ENCODE results near the gene FGFRL1.
"Not testable (repeated sequence)": the region's sequence is repeated elsewhere in the genome, so short reads cannot be mapped to it uniquely, and the experiment has no call there.

FGFRL1 gene

GRCh38 chr4:1049591-1049905 lies 38.1 kb downstream of the FGFRL1 start:
- no peak overlapping the region for H3K4me3 ChIP-seq (ENCODE audit: low read depth, low read length)
- ChIA-PET CTCF (no interaction called here), POLR2A (no interaction called here)
- no peak for TF ChIP-seq CTCF (IDR thresholded peaks at IDR 0.05; ENCODE audit: insufficient read depth, low read length, missing control alignments)
- DNase-seq (ENCODE audit: low read depth, low spot score): no peak

DNA sequence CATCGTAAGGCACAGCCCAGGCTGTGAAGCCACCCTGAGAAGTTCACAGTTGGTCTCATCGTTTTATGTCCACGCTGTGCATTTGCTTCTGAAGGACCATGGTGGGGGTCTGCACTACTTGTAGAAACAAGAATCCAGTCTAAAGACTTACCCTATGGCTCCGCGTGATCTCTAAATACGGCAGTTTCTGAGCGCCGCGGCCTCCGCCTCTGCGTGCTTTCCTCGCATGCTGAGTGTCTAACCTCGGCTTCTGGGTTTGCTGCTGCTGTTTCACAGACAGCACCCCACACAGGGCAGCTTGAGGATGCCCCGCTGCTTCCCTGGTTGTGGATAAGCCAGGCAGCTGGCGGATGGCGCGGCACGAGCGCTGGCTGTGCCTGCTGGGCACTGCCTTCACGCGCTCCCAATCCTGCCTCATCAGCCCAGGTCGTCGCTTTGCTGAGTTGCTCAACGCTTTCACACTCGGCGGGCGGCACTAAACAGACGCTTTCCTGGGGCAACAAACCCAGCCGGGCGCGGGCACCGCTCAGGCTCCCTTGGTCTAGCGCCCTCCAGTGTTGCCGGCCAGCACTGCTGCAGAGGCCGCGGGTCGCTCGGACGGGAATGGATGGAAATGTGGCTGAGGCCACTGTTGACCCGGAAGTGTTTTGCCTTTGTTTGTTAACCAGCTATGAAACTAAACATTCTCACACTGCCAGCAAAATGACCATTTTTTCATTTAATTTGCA lies 39.2 kb downstream of the FGFRL1 start:
- no peak for TF ChIP-seq CTCF (IDR thresholded peaks at IDR 0.05; ENCODE audit: insufficient read depth, low read length, missing control alignments)
- CTCF ChIA-PET: interaction anchor here (1.0 kb wide), 1 partner anchor 23 kb away, joined by 3 read pairs; no protein-coding TSS in a partner anchor
- DNase-seq (ENCODE audit: low read depth, low spot score): no peak
- POLR2A ChIA-PET: no interaction called here
- H3K4me3 ChIP-seq (ENCODE audit: low read depth, low read length): no peak overlapping the region

DNA sequence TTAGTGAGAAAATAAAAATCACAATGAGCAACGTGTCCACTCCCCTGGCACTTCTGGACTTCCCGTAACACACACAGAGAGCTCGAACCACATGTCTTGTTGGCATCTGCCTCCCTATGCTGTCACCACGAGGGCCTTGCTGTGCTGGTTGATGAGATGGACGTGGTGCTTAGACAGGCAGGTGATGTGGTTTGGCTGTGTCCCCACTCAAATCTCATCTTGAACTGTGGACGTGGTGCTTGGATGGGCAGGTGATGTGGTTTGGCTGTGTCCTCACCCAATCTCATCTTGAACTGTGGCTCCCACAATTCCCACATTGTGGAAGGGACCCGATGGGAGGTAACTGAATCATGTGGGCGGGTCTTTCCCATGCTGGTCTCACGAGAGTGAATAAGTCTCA lies 40.0 kb downstream of the FGFRL1 start:
- ChIA-PET POLR2A (no interaction called here), CTCF (interaction anchor here (1.0 kb wide), 1 partner anchor 22 kb away, joined by 3 read pairs; no protein-coding TSS in a partner anchor)
- no peak overlapping the region for H3K4me3 ChIP-seq (ENCODE audit: low read depth, low read length)
- no peak for TF ChIP-seq CTCF (IDR thresholded peaks at IDR 0.05; ENCODE audit: insufficient read depth, low read length, missing control alignments)
- DNase-seq (ENCODE audit: low read depth, low spot score): no peak

DNA sequence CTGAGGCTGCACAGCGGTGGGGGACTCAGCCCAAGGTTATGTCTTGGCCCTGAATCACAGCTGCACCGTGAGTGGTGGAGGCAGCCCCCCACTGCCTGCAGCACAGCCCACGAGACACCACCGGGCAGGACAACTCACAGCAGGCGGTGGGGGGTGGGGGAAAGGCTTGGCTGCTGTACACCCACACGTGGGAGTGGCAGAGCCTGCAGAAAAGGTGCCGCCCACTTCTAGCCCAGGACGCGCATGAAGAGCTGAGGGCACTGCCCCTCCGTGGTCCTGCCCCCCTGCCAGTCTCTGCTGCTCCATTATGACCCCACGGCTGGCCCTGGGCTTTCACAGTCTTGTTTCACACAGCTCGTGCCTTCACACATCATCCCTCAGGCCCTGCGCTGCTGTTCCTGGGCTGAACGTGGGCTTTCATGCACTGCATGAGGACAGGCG lies 40.8 kb downstream of the FGFRL1 start:
- ChIA-PET CTCF (interaction anchor here (1.3 to 1.7 kb wide), 2 partner anchors 42 to 79 kb away, joined by 3 to 4 read pairs; no protein-coding TSS in a partner anchor), POLR2A (no interaction called here)
- DNase-seq (ENCODE audit: low read depth, low spot score): no peak
- no peak overlapping the region for H3K4me3 ChIP-seq (ENCODE audit: low read depth, low read length)
- TF ChIP-seq CTCF (IDR thresholded peaks at IDR 0.05; ENCODE audit: insufficient read depth, low read length, missing control alignments): no peak

DNA sequence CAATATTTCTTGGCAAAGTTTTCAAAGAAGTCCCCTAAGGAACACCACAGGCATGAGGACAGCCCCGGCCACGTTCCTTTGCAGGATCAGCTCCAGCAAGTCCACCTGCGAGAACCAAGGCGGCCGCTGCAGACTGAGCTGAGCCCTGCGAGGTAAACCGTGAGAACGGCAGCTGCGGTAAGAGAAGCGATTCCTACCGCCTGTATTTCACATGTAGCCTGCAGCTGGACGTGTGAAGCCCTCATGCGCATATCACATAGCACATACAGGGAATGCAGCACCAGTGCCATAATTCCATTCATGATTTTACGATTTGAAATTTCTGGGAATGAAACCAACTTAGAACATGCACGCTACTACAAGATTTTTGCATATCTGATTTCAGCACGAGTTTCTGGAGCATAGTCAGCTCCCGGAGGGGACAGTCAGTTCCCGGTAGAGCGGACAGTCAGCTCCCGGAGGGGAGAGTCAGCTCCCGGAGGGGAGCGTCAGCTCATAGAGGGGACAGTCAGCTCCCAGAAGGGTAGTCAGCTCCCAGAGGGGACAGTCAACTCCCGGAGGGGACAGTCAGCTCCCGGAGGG lies 41.7 kb downstream of the FGFRL1 start:
- H3K4me3 ChIP-seq (ENCODE audit: low read depth, low read length): peak overlapping the region; percentile 38
- POLR2A ChIA-PET: interaction anchor here (1.1 kb wide), 1 partner anchor 9 kb away, joined by 5 read pairs; no protein-coding TSS in a partner anchor
- peak; percentile 51 for DNase-seq (ENCODE audit: low read depth, low spot score)
- TF ChIP-seq CTCF (IDR thresholded peaks at IDR 0.05; ENCODE audit: insufficient read depth, low read length, missing control alignments): no peak
- CTCF ChIA-PET: interaction anchor here (1.3 to 1.7 kb wide), 2 partner anchors 43 to 78 kb away, joined by 3 to 4 read pairs; no protein-coding TSS in a partner anchor

GRCh38 chr4:1053891-1054290 lies 42.5 kb downstream of the FGFRL1 start:
- H3K4me3 ChIP-seq (ENCODE audit: low read depth, low read length); DNase-seq (ENCODE audit: low read depth, low spot score); POLR2A ChIA-PET: not testable (repeated sequence)
- CTCF ChIA-PET: interaction anchor here (1.7 kb wide), 1 partner anchor 43 kb away, joined by 4 read pairs; no protein-coding TSS in a partner anchor

- CTCF ChIA-PET; POLR2A ChIA-PET; H3K4me3 ChIP-seq (ENCODE audit: low read depth, low read length); DNase-seq (ENCODE audit: low read depth, low spot score): not testable (repeated sequence)
These were observed 43.3 kb downstream of the FGFRL1 start for GRCh38 chr4:1054696-1055242.

GRCh38 chr4:1055243-1055701 lies 43.8 kb downstream of the FGFRL1 start:
- POLR2A ChIA-PET; DNase-seq (ENCODE audit: low read depth, low spot score); H3K4me3 ChIP-seq (ENCODE audit: low read depth, low read length): not testable (repeated sequence)
- CTCF ChIA-PET: interaction anchor here (0.7 kb wide), 1 partner anchor 18 kb away, joined by 3 read pairs; no protein-coding TSS in a partner anchor

Data from AG04449 (cell line).